Left forelimb (tissue), 1 donor: ENCODE data around the gene LYPLA2.
A peak's percentile ranks its signal among the peaks of the same experiment; 100 is the strongest.

Experiments used
- DNase-seq: peaks from one replicate; pipeline ENCODE4 v3.0.0-alpha.2; 2018; ENCODE audit warnings: low spot score

The LYPLA2 gene

GRCh38 chr1:23837908-23838307 is 47.0 kb downstream of the LYPLA2 start:
- no peak for DNase-seq

- DNase-seq: peak; percentile 67
These were observed 47.5 kb downstream of the LYPLA2 start for GRCh38 chr1:23838401-23838866.

GRCh38 chr1:23843644-23844043 is 52.7 kb downstream of the LYPLA2 start:
- DNase-seq: no peak
